ENCODE data around the gene DPP6.

GRCh38 chr7:154675560-154675959 is 623.4 kb downstream of the DPP6 start:
- no peak for TF ChIP-seq CTCF (IDR thresholded peaks at IDR 0.05; ENCODE audit: insufficient read depth, low read depth, low read length)
- no peak for TF ChIP-seq EZH2 (IDR thresholded peaks at IDR 0.05; ENCODE audit: insufficient read depth, low read length)
